SK-N-SH (cell line): ENCODE data around the gene CARTPT. TPM values are rescaled to one million over a fixed set of nuclear protein-coding genes. Genes with fewer than 3 reads are reported as not detected.

Experiments used
- CTCF ChIA-PET: fragments of 300-600, 350-600 bp; formaldehyde crosslinking; extraction: SDS; loops from one replicate; lab custom pipeline; 2021; lab: Yijun Ruan, JAX
- POLR2A ChIA-PET: fragments of 350-600 bp; sonication (Branson Sonifier 250); formaldehyde crosslinking; extraction: SDS; loops from one replicate; lab custom pipeline; 2020; ENCODE audit warnings: antibody characterized with exemption, inconsistent platforms; lab: Yijun Ruan, JAX
- DNase-seq: peaks from one replicate; pipeline ENCODE4 v3.0.0; 2012
- H2AFZ ChIP-seq: fragments of 200-600 bp; sonication (generic); 2 replicates; pipeline ENCODE4 v1.8.1; 2016; ENCODE audit warnings: antibody characterized with exemption, mild to moderate bottlenecking, low read depth
- H3F3A ChIP-seq: fragments of 200-600 bp; sonication (generic); replicated peaks from 2 replicates; pipeline ENCODE3; 2016; ENCODE audit warnings: antibody characterized with exemption, mild to moderate bottlenecking; ENCODE audit not compliant: insufficient read depth
- H3K27ac ChIP-seq, 2 experiments: fragments of 200-500 bp in 1 of 2; fragments of 200-600 bp in 1 of 2; sonication (Bioruptor generic) in 1 of 2; sonication (generic), shearing (Covaris generic) in 1 of 2; 2 replicates each; pipeline versions ENCODE4 v1.5.1 to v1.6.1; 2014 to 2016; ENCODE audit warnings: low read depth in 2 of 2, inconsistent platforms in 1 of 2, low read length in 1 of 2, mild to moderate bottlenecking in 1 of 2, mixed read lengths in 1 of 2
- H3K27me3 ChIP-seq: fragments of 200-600 bp; sonication (generic), shearing (Covaris generic); 2 replicates; pipeline ENCODE4 v1.6.1; 2016; ENCODE audit warnings: mixed run types; ENCODE audit not compliant: insufficient read depth
- H3K36me3 ChIP-seq, 2 experiments: fragments of 200-500 bp in 1 of 2; fragments of 200-600 bp in 1 of 2; sonication (Bioruptor generic) in 1 of 2; sonication (generic) in 1 of 2; replicated peaks in 1 of 2; 2 replicates each; pipeline versions ENCODE3 to v1.5.1; 2014 to 2016; ENCODE audit warnings: low read length in 1 of 2, mild to moderate bottlenecking in 1 of 2; ENCODE audit not compliant: insufficient read depth in 2 of 2, control insufficient read depth in 1 of 2
- H3K4me1 ChIP-seq, 2 experiments: fragments of 200-500 bp in 1 of 2; fragments of 200-600 bp in 1 of 2; sonication (Bioruptor generic) in 1 of 2; sonication (generic), shearing (Covaris generic) in 1 of 2; 2 replicates each; pipeline versions ENCODE4 v1.5.1 to v1.6.1; 2014 to 2016; ENCODE audit warnings: low read depth in 1 of 2, low read length in 1 of 2, mixed run types in 1 of 2; ENCODE audit not compliant: insufficient read depth in 2 of 2, control insufficient read depth in 1 of 2
- H3K4me2 ChIP-seq: fragments of 200-600 bp; sonication (generic), shearing (Covaris generic); 2 replicates; pipeline ENCODE4 v1.6.1; 2017; ENCODE audit warnings: mixed run types
- H3K4me3 ChIP-seq, 2 experiments: fragments of 200-500 bp in 1 of 2; fragments of 200-600 bp in 1 of 2; sonication (Bioruptor generic) in 1 of 2; sonication (generic), shearing (Covaris generic) in 1 of 2; 2 replicates each; pipeline versions ENCODE4 v1.5.1 to v1.8.1; 2014 to 2016; ENCODE audit warnings: low read depth in 2 of 2, inconsistent platforms in 1 of 2, low read length in 1 of 2, mild to moderate bottlenecking in 1 of 2, mixed read lengths in 1 of 2, moderate library complexity in 1 of 2
- H3K79me2 ChIP-seq: fragments of 200-600 bp; sonication (generic); 2 replicates; pipeline ENCODE4 v1.8.1; 2017; ENCODE audit warnings: mild to moderate bottlenecking; ENCODE audit not compliant: insufficient read depth
- H3K9ac ChIP-seq: fragments of 200-600 bp; sonication (generic); 2 replicates; pipeline ENCODE4 v1.6.1; 2017; ENCODE audit warnings: mixed run types
- H3K9me2 ChIP-seq: fragments of 200-600 bp; sonication (generic); 2 replicates; pipeline ENCODE4 v1.6.1; 2017; ENCODE audit warnings: mixed run types
- H3K9me3 ChIP-seq: fragments of 200-600 bp; sonication (generic); 2 replicates; pipeline ENCODE4 v1.6.1; 2017; ENCODE audit warnings: mixed run types, mild to moderate bottlenecking, moderate library complexity
- H4K20me1 ChIP-seq: fragments of 200-600 bp; sonication (generic); 2 replicates; pipeline ENCODE4 v1.6.1; 2017; ENCODE audit warnings: mild to moderate bottlenecking, mixed run types; ENCODE audit not compliant: insufficient read depth
- CHD2 ChIP-seq: fragments of 150-350 bp; IDR thresholded peaks from 2 replicates; pipeline ENCODE4 v1.6.1; 2018; ENCODE audit warnings: low read length; ENCODE audit not compliant: partially characterized antibody
- CTCF ChIP-seq: fragments of 200-600 bp; sonication (generic); IDR thresholded peaks from 2 replicates; pipeline ENCODE4 v1.6.1; 2017; ENCODE audit warnings: antibody characterized with exemption, mild to moderate bottlenecking, moderate library complexity
- ELF1 ChIP-seq: IDR thresholded peaks from 2 replicates; pipeline ENCODE4 v1.4.0; 2012
- EP300 ChIP-seq, 2 experiments: IDR thresholded peaks; 2 replicates each; pipeline versions ENCODE4 v1.4.0 to v1.6.1; 2012; ENCODE audit warnings: borderline replicate concordance in 1 of 2, low read depth in 1 of 2, low read length in 1 of 2
- FOSL2 ChIP-seq: IDR thresholded peaks from 2 replicates; pipeline ENCODE4 v1.4.0; 2012; ENCODE audit warnings: low read depth, mild to moderate bottlenecking, moderate library complexity, borderline replicate concordance
- GATA2 ChIP-seq: sonication (generic); formaldehyde crosslinking; IDR thresholded peaks from 2 replicates; pipeline ENCODE4 v1.5.0; 2020; ENCODE audit warnings: mild to moderate bottlenecking, missing genetic modification reagents
- IRF3 ChIP-seq: fragments of 150-350 bp; IDR thresholded peaks from 2 replicates; pipeline ENCODE4 v1.6.1; 2016; ENCODE audit warnings: mild to moderate bottlenecking, low read depth, low read length
- JUND ChIP-seq: IDR thresholded peaks from 2 replicates; pipeline ENCODE4 v1.4.0; 2012
- MEF2A ChIP-seq: IDR thresholded peaks from 2 replicates; pipeline ENCODE4 v1.4.0; 2012; ENCODE audit warnings: low read depth, borderline replicate concordance
- MXI1 ChIP-seq: IDR thresholded peaks from 2 replicates; pipeline ENCODE4 v1.6.1; 2012; ENCODE audit warnings: mild to moderate bottlenecking, low read depth, low read length, improper control_type of control experiment
- NFIC ChIP-seq: IDR thresholded peaks from 2 replicates; pipeline ENCODE4 v1.4.0; 2012; ENCODE audit warnings: borderline replicate concordance
- NRF1 ChIP-seq: IDR thresholded peaks from 2 replicates; pipeline ENCODE4 v1.6.1; 2012; ENCODE audit warnings: low read depth, mild to moderate bottlenecking, low read length
- PBX3 ChIP-seq: IDR thresholded peaks from 2 replicates; pipeline ENCODE4; 2012
- POLR2AphosphoS5 ChIP-seq: IDR thresholded peaks from 2 replicates; pipeline ENCODE4 v1.6.1; 2012; ENCODE audit warnings: low read depth, low read length
- RFX5 ChIP-seq: IDR thresholded peaks from 2 replicates; pipeline ENCODE4 v1.6.1; 2012; ENCODE audit warnings: mild to moderate bottlenecking, improper control_type of control experiment, low read length
- TAF1 ChIP-seq: IDR thresholded peaks from 2 replicates; pipeline ENCODE4 v1.6.1; 2012; ENCODE audit warnings: low read depth, mild to moderate bottlenecking, low read length, moderate library complexity, borderline replicate concordance
- TEAD4 ChIP-seq: IDR thresholded peaks from 2 replicates; pipeline ENCODE4 v1.4.0; 2012; ENCODE audit warnings: mild to moderate bottlenecking, borderline replicate concordance; ENCODE audit not compliant: insufficient read depth
- USF1 ChIP-seq: IDR thresholded peaks from 2 replicates; pipeline ENCODE4 v1.4.0; 2012; ENCODE audit warnings: low read depth, borderline replicate concordance
- USF2 ChIP-seq: fragments of 150-350 bp; IDR thresholded peaks from 2 replicates; pipeline ENCODE4 v1.6.1; 2017; ENCODE audit warnings: antibody characterized with exemption, low read length, low read depth, borderline replicate concordance
- WGBS: methylation state at CpG from one replicate; pipeline ENCODE4 v1.1.6; 2017; ENCODE audit warnings: low lambda C conversion rate; 5-methylcytosine and 5-hydroxymethylcytosine counted together
- polyA plus RNA-seq, 3 experiments: library from polyadenylated mRNA; depleted of rRNA; stranded (reverse); fragments of >200 nt; gene quantifications; 2 replicates each; pipeline ENCODE4 v1.2.3, GENCODE V29; 2012

The CARTPT gene
- polyA plus RNA-seq, 1 of the 3 experiments (the other 2 are of a cell fraction) = not detected

GRCh38 chr5:71679714-71680113 is 39.4 kb upstream of the CARTPT start:
- WGBS = 45% methylated on average over 5 of the region's 5 CpGs
- no peaks in the 10 kb centered on the region for H3K36me3 ChIP-seq

More at GRCh38 chr5:71679714-71680113, 39.4 kb upstream of the CARTPT start:
- DNase-seq = no peak
- H3K4me1 ChIP-seq = no peaks in the 10 kb centered on the region; a peak in 1 of 4 replicates
- ChIA-PET POLR2A (no interaction called here), CTCF (interaction anchor here (1.1 kb wide), 1 partner anchor 12 kb away, joined by 3 read pairs; no protein-coding TSS in a partner anchor)
- H3K27me3 ChIP-seq = peaks cover 16% of the 10 kb centered on the region; the same call in 1 of the 2 replicates
- H3K27ac ChIP-seq = no peak overlapping the region
- H3K9me3 ChIP-seq = no peaks in the 10 kb centered on the region
- H3K4me2 ChIP-seq = no peak overlapping the region
- no peaks in the 10 kb centered on the region for H3K79me2 ChIP-seq
- no peak overlapping the region for H3K4me3 ChIP-seq
- no peak overlapping the region for H2AFZ ChIP-seq
- H4K20me1 ChIP-seq = no peaks in the 10 kb centered on the region
- H3F3A ChIP-seq = no peaks in the 10 kb centered on the region
- TF ChIP-seq MEF2A = no peak
- TF ChIP-seq MXI1 = no peak
- no peak for TF ChIP-seq TEAD4
- TF ChIP-seq POLR2AphosphoS5 = no peak
- TF ChIP-seq USF2 = no peak
- no peak for TF ChIP-seq GATA2 (CRISPR knock-in tag)
- no peak for TF ChIP-seq RFX5
- TF ChIP-seq IRF3 = no peak
- TF ChIP-seq CHD2 = no peak
- TF ChIP-seq NFIC = no peak
- no peak for TF ChIP-seq EP300 (IDR thresholded peaks at IDR 0.05; ENCODE audit: borderline replicate concordance in 1 of 2, low read depth in 1 of 2, low read length in 1 of 2)
- no peak for TF ChIP-seq USF1
- no peak for TF ChIP-seq FOSL2
- no peak for TF ChIP-seq ELF1
- no peak for TF ChIP-seq JUND
- no peak for TF ChIP-seq NRF1
- no peak for TF ChIP-seq PBX3
- TF ChIP-seq TAF1 = no peak
- no peak for TF ChIP-seq CTCF
- no peak overlapping the region for H3K9ac ChIP-seq
- no peaks in the 10 kb centered on the region for H3K9me2 ChIP-seq
